Nephron (organoid): Measurements from ENCODE around the gene SRSF6.
"Not testable (repeated sequence)": the region's sequence is repeated elsewhere in the genome, so short reads cannot be mapped to it uniquely, and the experiment has no call there.

Experiments
- H3K27ac Mint-ChIP-seq, 3 experiments: 2 replicates each; pipeline ENCODE4 v1.8.0; 2020; ENCODE audit warnings: mixed read lengths in 3 of 3, mild to moderate bottlenecking in 2 of 3, moderate library complexity in 1 of 3
- H3K27me3 Mint-ChIP-seq: 2 replicates; pipeline ENCODE4 v1.8.0; 2021; ENCODE audit warnings: low read depth, mild to moderate bottlenecking, moderate library complexity, mixed read lengths
- H3K36me3 Mint-ChIP-seq: 2 replicates; pipeline ENCODE4 v1.8.0; 2020; ENCODE audit warnings: low read depth, mixed read lengths
- H3K4me1 Mint-ChIP-seq: 2 replicates; pipeline ENCODE4 v1.8.0; 2020; ENCODE audit warnings: mixed read lengths
- H3K4me3 Mint-ChIP-seq, 3 experiments: 2 replicates each; pipeline ENCODE4 v1.8.0; 2020; ENCODE audit warnings: mild to moderate bottlenecking in 3 of 3, mixed read lengths in 3 of 3, moderate library complexity in 2 of 3
- H3K9me3 Mint-ChIP-seq: 2 replicates; pipeline ENCODE4 v1.8.0; 2020; ENCODE audit warnings: mixed read lengths
- TF ChIP-seq, protein P1 (sequence below), 3 experiments: fragments of 200-600 bp; sonication (generic); IDR thresholded peaks; one replicate each; pipeline ENCODE4 v1.5.0; 2021; ENCODE audit warnings: antibody characterized with exemption in 3 of 3; ENCODE audit not compliant: unreplicated experiment in 3 of 3

Gene SRSF6

GRCh38 chr20:43490038-43490437 is 32.3 kb downstream of the SRSF6 start:
- peaks cover 18% of the 10 kb centered on the region for H3K9me3 Mint-ChIP-seq
- no peaks in the 10 kb centered on the region for H3K27me3 Mint-ChIP-seq
- no peak overlapping the region for H3K4me3 Mint-ChIP-seq
- peaks cover 6% of the 10 kb centered on the region for H3K36me3 Mint-ChIP-seq
- TF ChIP-seq, protein P1, sequence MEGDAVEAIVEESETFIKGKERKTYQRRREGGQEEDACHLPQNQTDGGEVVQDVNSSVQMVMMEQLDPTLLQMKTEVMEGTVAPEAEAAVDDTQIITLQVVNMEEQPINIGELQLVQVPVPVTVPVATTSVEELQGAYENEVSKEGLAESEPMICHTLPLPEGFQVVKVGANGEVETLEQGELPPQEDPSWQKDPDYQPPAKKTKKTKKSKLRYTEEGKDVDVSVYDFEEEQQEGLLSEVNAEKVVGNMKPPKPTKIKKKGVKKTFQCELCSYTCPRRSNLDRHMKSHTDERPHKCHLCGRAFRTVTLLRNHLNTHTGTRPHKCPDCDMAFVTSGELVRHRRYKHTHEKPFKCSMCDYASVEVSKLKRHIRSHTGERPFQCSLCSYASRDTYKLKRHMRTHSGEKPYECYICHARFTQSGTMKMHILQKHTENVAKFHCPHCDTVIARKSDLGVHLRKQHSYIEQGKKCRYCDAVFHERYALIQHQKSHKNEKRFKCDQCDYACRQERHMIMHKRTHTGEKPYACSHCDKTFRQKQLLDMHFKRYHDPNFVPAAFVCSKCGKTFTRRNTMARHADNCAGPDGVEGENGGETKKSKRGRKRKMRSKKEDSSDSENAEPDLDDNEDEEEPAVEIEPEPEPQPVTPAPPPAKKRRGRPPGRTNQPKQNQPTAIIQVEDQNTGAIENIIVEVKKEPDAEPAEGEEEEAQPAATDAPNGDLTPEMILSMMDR (IDR thresholded peaks at IDR 0.05; ENCODE audit: unreplicated experiment in 3 of 3), result no peak
- H3K4me1 Mint-ChIP-seq, result no peaks in the 10 kb centered on the region
- H3K27ac Mint-ChIP-seq, result no peak overlapping the region

- H3K36me3 Mint-ChIP-seq, result no peaks in the 10 kb centered on the region
- H3K4me1 Mint-ChIP-seq, result no peaks in the 10 kb centered on the region
- H3K27me3 Mint-ChIP-seq, result no peaks in the 10 kb centered on the region
- no peak overlapping the region for H3K27ac Mint-ChIP-seq
- TF ChIP-seq, protein P1 (IDR thresholded peaks at IDR 0.05; ENCODE audit: unreplicated experiment in 3 of 3), result no peak
- H3K4me3 Mint-ChIP-seq, result no peak overlapping the region
- peaks cover 11% of the 10 kb centered on the region for H3K9me3 Mint-ChIP-seq
These were observed 34.4 kb downstream of the SRSF6 start for GRCh38 chr20:43492101-43492500.

GRCh38 chr20:43495388-43495787 is 37.7 kb downstream of the SRSF6 start:
- Mint-ChIP-seq H3K27me3 (no peaks in the 10 kb centered on the region), H3K27ac (no peak overlapping the region), H3K9me3 (no peaks in the 10 kb centered on the region), H3K4me1 (no peaks in the 10 kb centered on the region), H3K4me3 (no peak overlapping the region), H3K36me3 (no peaks in the 10 kb centered on the region)
- TF ChIP-seq, protein P1 (IDR thresholded peaks at IDR 0.05; ENCODE audit: unreplicated experiment in 3 of 3), result no peak

- H3K36me3 Mint-ChIP-seq, H3K4me3 Mint-ChIP-seq, H3K9me3 Mint-ChIP-seq, H3K4me1 Mint-ChIP-seq, H3K27ac Mint-ChIP-seq: not testable (repeated sequence)
- peaks cover 38% of the 10 kb centered on the region for H3K27me3 Mint-ChIP-seq
These were observed 44.3 kb downstream of the SRSF6 start for GRCh38 chr20:43502021-43502420.

DNA sequence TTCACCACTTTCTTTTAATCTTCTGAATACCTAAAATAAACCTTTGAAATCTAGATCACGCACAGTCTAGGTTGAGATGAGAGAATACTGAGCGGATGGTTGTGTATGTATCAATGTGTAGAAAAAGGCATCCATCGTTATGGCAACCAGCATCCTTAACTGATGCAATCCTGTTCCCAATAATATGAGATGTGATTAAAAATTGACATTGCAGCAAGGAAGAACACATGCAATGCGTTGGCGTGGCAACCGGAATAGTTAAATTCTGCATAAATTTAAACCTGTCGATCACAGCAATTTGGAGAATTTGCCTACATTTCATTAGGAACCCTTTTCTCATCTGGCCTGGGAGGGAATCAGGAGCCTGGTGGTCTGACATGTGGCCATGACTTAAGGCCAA is 48.5 kb downstream of the SRSF6 start:
- H3K4me1 Mint-ChIP-seq, result no peaks in the 10 kb centered on the region
- H3K4me3 Mint-ChIP-seq, result peak overlapping the region; percentile 50 to 76 (median 68)
- H3K9me3 Mint-ChIP-seq, result no peaks in the 10 kb centered on the region
- H3K27ac Mint-ChIP-seq, result no peak overlapping the region
- H3K36me3 Mint-ChIP-seq, result no peaks in the 10 kb centered on the region
- H3K27me3 Mint-ChIP-seq, result peaks cover 46% of the 10 kb centered on the region
- TF ChIP-seq, protein P1 (IDR thresholded peaks at IDR 0.05; ENCODE audit: unreplicated experiment in 3 of 3), result no peak

GRCh38 chr20:43507150-43508080 is 49.7 kb downstream of the SRSF6 start, which contains the start of gene L3MBTL1:
L3MBTL1 (plus strand) TSS chr20:43507697; CDS start chr20:43513504, 5,807 bp downstream.
- H3K27me3 Mint-ChIP-seq, result peaks cover 43% of the 10 kb centered on the region
- TF ChIP-seq, protein P1 (IDR thresholded peaks at IDR 0.05; ENCODE audit: unreplicated experiment in 3 of 3), result no peak
- no peaks in the 10 kb centered on the region for H3K4me1 Mint-ChIP-seq
- peak within 1 kb of the TSS in 1 of 3 experiments; percentile 27 for H3K27ac Mint-ChIP-seq
- peak within 1 kb of the TSS; percentile 77 to 84 (median 82) for H3K4me3 Mint-ChIP-seq
- no peaks in the 10 kb centered on the region for H3K36me3 Mint-ChIP-seq
- no peaks in the 10 kb centered on the region for H3K9me3 Mint-ChIP-seq
